ENCODE measurements around the gene ARHGDIG.

The ARHGDIG gene

DNA sequence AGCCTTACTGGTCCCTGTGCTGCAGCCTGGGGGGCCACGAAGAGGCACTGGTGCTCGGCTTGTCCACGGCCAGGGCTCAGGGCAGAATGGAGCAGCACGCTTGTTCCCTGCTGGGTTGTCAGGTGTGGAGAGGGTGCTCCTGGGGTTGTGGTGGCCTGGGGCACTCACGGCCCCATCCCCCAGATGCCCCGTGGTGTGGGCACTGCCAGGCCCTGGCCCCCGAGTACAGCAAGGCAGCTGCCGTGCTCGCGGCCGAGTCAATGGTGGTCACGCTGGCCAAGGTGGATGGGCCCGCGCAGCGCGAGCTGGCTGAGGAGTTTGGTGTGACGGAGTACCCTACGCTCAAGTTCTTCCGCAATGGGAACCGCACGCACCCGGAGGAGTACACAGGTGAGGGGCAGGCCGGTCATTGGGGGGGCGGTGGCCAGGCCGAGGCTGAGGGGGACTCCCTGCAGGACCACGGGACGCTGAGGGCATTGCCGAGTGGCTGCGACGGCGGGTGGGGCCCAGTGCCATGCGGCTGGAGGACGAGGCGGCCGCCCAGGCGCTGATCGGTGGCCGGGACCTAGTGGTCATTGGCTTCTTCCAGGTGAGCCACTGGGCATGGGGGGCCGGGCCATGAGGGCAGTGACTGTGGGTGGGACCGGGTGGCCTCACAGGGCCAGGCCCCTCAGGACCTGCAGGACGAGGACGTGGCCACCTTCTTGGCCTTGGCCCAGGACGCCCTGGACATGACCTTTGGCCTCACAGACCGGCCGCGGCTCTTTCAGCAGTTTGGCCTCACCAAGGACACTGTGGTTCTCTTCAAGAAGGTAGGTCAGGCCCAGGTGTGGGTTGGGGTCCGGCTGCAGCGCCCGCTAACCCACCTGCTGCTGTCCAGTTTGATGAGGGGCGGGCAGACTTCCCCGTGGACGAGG lies 4.1 kb downstream of the ARHGDIG start:
- no peaks in the 10 kb centered on the region for H3K27me3 Mint-ChIP-seq
- no peak overlapping the region for H3K27ac Mint-ChIP-seq
- H3K9me3 Mint-ChIP-seq = no peaks in the 10 kb centered on the region
- peaks cover 7% of the 10 kb centered on the region for H3K36me3 Mint-ChIP-seq
- H3K4me1 Mint-ChIP-seq = no peaks in the 10 kb centered on the region
- no peak overlapping the region for H3K4me3 Mint-ChIP-seq

DNA sequence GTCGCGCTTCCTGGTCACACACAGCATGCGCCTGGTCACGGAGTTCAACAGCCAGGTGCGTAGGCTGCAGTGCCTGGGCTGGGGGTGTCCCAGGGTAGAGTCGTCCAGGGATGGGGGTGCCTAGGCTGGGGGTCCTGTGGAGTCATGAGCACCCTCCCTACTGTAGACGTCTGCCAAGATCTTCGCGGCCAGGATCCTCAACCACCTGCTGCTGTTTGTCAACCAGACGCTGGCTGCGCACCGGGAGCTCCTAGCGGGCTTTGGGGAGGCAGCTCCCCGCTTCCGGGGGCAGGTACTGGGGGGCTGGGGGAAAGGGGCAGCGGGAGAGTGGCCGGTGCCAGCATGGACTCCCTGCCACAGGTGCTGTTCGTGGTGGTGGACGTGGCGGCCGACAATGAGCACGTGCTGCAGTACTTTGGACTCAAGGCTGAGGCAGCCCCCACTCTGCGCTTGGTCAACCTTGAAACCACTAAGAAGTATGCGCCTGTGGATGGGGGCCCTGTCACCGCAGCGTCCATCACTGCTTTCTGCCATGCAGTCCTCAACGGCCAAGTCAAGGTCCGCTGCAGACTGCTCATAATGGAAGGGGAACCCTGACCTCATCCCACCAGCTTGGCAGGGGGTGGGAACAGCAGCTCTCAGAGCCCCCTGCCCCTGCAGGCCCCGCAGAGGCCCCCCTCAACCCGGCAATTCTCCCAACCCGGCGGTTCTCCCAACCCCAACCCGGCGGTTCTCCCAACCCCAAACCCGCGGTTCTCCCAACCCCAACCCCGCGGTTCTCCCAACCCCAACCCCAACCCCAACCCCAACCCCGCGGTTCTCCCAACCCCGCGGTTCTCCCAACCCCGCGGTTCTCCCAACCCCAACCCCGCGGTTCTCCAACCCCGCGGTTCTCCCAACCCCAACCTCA lies 5.0 kb downstream of the ARHGDIG start:
- H3K4me1 Mint-ChIP-seq = no peaks in the 10 kb centered on the region

DNA sequence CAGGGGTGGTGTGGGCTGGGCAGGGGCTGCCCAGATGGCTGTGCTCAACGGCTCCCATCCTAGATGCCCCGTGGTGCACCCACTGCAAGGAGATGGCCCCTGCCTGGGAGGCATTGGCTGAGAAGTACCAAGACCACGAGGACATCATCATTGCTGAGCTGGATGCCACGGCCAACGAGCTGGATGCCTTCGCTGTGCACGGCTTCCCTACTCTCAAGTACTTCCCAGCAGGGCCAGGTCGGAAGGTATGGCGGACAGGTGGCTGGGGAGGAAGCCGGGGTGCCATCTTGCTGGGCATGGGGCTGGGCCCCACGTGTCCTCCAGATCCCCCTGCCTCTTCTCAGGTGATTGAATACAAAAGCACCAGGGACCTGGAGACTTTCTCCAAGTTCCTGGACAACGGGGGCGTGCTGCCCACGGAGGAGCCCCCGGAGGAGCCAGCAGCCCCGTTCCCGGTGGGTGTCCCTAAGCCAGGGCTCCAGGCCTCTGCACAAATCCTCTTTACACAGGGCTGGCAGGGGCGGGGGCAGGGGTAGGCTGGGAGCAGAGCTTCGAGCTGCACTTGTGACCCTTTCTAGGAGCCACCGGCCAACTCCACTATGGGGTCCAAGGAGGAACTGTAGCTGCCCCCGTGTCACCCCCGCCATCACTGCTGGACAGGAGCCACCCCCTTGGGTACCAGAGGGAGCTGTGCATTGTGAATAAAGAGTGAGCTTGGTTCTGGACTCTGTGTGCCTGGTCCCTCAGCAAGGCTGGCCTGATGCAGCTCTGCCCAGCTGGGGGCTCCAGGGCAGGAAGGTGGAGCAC lies 6.3 kb downstream of the ARHGDIG start:
- Mint-ChIP-seq H3K27ac (no peak overlapping the region), H3K9me3 (no peaks in the 10 kb centered on the region), H3K27me3 (no peaks in the 10 kb centered on the region), H3K36me3 (peaks cover 7% of the 10 kb centered on the region), H3K4me1 (no peaks in the 10 kb centered on the region), H3K4me3 (no peak overlapping the region)

More for the DNA sequence above, 5.0 kb downstream of the ARHGDIG start:
- H3K27me3 Mint-ChIP-seq = no peaks in the 10 kb centered on the region
- no peak overlapping the region for H3K27ac Mint-ChIP-seq
- H3K9me3 Mint-ChIP-seq = no peaks in the 10 kb centered on the region
- H3K36me3 Mint-ChIP-seq = peaks cover 7% of the 10 kb centered on the region
- no peak overlapping the region for H3K4me3 Mint-ChIP-seq

DNA sequence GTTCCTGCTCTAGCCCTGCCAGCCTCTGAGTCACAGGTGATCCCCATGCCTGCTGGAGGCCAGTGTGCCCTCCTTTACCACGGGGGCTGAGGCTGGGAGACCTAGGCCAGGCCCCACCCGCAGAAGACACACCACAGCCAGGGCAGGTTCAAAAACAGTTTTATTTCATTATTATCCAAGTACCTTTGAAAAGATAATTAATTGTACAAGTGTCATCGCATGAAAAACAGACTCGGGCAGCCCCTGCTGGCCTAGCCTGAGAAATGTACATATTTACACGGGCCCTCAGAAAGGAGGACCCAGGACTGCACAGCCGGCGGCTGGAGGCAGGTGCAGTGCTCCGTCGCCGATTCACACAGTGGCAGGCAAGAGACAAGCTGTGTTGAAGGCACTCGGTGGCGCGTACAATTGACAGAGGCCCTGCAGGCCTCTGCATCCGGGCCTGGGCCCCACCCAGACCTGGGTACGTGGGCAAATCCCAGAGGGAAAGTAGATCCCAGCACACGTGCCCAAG lies 7.0 kb downstream of the ARHGDIG start:
- H3K4me3 Mint-ChIP-seq = no peak overlapping the region
- no peaks in the 10 kb centered on the region for H3K27me3 Mint-ChIP-seq
- H3K9me3 Mint-ChIP-seq = no peaks in the 10 kb centered on the region
- H3K4me1 Mint-ChIP-seq = no peaks in the 10 kb centered on the region
- no peak overlapping the region for H3K27ac Mint-ChIP-seq
- H3K36me3 Mint-ChIP-seq = peaks cover 7% of the 10 kb centered on the region

DNA sequence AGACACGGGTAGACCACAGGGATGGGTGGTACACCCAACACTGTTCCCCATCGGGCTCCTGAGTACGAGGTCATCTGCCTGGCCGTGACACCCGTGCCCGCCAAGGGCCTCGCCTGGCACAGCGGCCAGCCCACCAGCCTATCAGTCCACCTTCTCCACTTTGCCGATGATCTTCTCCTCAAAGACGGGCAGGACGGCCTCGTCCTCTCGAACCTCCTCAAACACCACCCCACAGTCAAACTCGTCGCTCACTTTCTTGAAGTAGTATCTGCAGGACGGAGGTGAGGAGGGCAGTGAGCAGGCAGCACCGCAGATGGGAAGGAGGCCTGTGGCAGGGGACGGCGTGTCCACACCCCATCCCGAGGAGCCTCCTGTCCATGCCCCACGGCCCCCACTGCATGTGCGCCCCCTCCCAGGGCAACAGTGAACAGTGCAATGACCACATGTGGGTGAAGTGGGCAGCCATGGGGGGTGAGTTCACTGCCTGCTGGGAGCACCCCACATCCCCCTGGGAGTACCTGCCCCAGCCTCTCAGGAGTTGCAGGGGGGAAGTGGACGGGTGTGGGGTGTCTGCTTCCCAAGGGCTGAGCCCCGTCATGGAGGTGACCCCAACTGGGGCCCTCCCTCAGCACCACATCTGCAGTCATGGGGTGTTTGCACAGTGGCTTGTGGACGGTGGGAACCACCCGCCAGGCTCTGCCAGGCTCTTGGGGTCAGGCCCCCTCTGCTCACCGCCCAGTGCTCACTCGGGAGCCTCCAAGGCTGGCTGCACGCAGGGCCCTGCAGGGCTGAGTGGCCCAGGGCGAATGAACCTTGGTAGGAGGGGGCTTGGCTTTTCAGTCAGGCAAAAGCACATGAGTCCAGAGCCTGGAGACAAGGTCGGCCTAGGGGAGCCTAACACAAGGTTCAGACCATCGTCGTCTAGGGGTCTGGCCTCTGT lies 7.9 kb downstream of the ARHGDIG start:
- no peak overlapping the region for H3K4me3 Mint-ChIP-seq
- no peak overlapping the region for H3K27ac Mint-ChIP-seq
- H3K27me3 Mint-ChIP-seq = no peaks in the 10 kb centered on the region
- H3K9me3 Mint-ChIP-seq = no peaks in the 10 kb centered on the region
- no peaks in the 10 kb centered on the region for H3K4me1 Mint-ChIP-seq
- peaks cover 9% of the 10 kb centered on the region for H3K36me3 Mint-ChIP-seq

DNA sequence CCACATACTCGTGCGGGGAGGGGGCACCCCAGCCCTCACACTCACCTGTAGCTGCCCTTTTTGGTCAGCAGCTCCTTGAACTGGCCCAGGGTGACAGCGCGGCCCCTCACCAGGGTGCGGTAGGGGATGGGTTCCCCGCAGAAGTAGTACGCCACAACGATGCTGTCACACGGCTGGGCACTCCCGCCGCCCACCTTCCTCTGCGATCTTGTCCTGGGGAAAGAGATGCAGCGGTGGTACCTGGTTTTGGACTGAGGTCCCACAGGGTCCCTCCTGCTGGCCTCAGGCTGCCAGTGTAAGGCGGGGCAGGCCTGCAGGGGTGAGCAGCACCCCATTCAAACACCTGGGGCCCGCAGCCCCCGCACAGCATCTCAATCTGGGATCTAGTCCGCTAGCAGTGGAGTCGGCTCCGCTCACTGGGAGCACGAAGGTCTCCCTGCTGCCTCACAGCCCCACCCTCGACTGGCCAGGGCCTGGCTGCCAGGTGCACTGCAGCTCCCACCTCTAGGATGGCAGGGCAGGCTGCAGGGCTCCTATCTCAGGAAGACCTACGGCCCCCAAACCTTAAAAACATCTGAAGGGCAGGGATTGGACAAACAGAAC lies 9.1 kb downstream of the ARHGDIG start:
- Mint-ChIP-seq H3K27me3 (no peaks in the 10 kb centered on the region), H3K4me3 (no peak overlapping the region), H3K27ac (no peak overlapping the region), H3K36me3 (peaks cover 9% of the 10 kb centered on the region), H3K4me1 (no peaks in the 10 kb centered on the region), H3K9me3 (no peaks in the 10 kb centered on the region)

DNA sequence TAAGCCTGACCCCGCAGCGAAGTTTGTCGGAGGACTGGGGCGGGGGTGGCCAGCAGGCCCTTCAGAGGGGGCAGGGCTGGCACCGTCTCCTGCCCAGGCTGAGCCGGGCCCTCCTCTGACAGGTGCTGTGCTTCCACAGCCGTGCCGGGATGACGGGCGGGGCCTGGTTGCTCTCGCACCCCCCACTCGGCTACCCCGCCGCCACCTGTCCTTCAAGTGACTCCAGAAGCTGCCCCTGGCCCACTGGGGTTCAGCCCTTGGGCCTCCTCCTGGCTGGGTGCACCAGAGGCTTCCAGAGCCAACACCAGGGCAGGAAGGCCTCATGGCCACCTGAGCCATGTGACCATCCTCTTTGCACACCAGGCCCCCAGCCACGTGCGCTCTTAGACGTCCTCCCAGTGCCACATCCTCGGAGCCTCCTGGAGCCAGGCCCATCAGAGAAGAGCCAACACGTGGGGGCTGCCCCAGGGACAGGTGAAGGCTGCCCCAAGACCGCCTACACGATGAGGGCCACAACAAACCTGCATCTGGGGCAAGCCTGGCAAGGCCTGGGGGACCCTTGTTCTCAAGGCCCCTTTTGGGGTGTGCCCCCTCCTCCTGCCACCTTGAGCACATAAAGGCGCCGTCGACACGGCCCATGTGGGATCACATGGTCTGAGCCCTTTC lies 9.8 kb downstream of the ARHGDIG start:
- Mint-ChIP-seq H3K36me3 (peaks cover 9% of the 10 kb centered on the region), H3K9me3 (no peaks in the 10 kb centered on the region), H3K4me3 (no peak overlapping the region), H3K27me3 (no peaks in the 10 kb centered on the region), H3K27ac (no peak overlapping the region), H3K4me1 (no peaks in the 10 kb centered on the region)

DNA sequence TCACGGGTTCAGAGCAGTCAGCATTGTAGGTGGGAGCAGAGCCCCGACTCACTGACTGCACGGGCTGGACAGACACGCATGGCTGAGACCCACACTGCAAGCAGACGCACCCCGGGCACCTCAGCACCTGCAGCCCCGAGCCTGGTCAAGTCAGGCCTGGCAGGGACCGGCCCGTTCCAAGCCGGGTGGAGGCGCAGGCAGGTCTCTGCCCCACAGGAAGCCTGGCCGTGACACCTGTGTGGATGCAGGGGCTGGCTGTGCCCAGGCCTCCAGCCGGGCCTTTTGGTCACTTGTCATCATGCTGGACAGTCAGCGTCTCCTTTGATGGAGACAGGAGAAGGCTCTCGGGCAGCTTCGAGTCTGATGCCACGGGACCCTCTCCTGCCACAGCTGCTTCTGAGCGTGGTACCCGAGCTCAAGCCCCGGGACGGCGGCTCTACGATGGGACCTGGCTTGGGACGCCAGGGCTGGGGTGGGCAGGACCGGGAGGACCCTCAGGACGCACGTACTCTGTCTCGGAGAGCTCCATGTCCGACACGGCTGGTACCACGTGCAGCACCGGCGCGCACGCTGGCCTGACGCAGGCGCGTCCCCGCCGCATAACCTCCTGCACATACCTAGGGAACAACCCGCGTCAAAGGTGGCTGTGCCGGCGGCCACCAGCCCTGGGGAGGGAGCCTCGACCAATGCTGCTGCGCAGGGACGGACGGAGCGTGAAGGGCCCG lies 10.5 kb downstream of the ARHGDIG start:
- Mint-ChIP-seq H3K9me3 (no peaks in the 10 kb centered on the region), H3K4me3 (no peak overlapping the region), H3K27me3 (no peaks in the 10 kb centered on the region), H3K36me3 (peaks cover 9% of the 10 kb centered on the region), H3K27ac (no peak overlapping the region), H3K4me1 (no peaks in the 10 kb centered on the region)

DNA sequence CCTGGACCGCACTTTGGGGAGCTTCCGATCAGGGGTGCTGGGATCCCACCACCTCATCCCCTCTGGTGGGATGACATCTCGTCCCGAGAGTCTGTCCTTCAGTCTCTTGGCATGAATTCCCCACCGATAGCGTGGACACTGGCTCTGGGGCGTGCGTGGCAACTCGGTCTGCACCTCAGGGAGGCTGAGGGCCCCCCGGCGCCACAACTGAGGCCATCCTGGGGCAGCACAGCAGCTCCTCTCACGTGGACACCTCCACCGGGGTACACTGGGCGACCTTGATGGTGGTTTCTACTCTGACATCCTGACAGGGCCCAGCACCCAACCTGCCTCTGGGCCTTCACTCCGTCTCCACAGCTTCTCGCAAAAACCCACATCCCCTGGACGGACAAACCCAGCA lies 11.1 kb downstream of the ARHGDIG start:
- H3K4me3 Mint-ChIP-seq = no peak overlapping the region
- no peak overlapping the region for H3K27ac Mint-ChIP-seq
- no peaks in the 10 kb centered on the region for H3K27me3 Mint-ChIP-seq
- no peaks in the 10 kb centered on the region for H3K9me3 Mint-ChIP-seq
- peaks cover 6% of the 10 kb centered on the region for H3K36me3 Mint-ChIP-seq
- no peaks in the 10 kb centered on the region for H3K4me1 Mint-ChIP-seq

DNA sequence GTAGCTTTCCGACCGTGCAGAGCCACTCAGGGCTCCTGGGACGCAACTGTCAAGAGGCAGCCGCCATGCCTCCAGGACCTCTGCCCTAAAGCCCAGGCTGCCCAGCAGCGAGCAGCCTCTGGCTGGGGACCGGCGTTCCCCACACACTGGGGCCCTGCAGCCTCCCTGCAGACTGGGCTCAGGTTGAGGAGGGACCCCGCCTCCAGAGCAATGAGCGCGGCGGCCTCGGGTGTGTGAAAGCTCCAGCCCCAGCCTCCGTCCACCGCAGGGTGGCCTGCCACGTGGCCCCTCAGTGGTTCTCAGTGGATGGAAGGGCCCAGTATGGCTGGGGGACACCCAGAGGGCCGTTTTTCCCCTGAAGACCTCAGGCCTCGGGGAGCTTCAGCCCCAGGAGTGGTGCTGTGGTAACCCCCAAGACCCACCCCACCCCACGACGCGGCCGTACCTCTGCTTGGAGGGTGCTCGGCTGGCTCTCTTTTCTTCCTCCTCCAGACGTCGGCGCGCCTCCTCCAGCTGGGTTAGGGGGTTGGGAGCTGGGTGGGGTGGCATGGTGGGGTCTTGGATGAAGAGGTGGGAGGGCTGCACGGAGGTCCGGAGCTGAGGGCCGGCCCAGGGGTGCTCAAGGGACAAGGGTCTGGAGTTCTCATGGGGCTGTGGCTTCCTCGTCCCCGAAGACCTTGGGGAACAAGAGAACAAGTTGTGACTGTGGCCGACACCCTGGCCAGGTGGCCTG lies 12.8 kb downstream of the ARHGDIG start:
- H3K9me3 Mint-ChIP-seq = no peaks in the 10 kb centered on the region
- peaks cover 2% of the 10 kb centered on the region for H3K36me3 Mint-ChIP-seq
- no peaks in the 10 kb centered on the region for H3K27me3 Mint-ChIP-seq
- H3K27ac Mint-ChIP-seq = no peak overlapping the region
- H3K4me3 Mint-ChIP-seq = no peak overlapping the region
- H3K4me1 Mint-ChIP-seq = no peaks in the 10 kb centered on the region

DNA sequence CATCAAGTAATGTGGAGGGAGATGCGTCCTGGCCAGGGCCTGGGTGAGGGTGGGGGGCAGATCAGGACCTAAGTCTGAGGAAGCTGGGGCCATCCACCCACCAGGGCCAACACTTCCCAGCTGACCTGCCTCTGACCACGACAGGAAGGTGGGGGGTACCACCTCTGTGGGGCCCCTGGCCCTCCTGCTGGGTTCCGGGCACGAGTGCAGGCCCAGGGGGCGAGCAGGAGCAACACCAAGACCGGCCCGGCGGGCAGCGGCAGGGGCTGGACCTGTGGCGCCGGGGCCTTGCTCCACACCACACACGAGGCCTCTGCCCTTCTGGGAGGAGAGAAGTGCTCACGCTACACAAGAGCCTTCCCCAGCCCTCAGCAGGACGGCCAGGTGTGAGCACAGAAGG lies 15.9 kb downstream of the ARHGDIG start:
- Mint-ChIP-seq H3K27me3 (no peaks in the 10 kb centered on the region), H3K27ac (no peak overlapping the region), H3K4me1 (no peaks in the 10 kb centered on the region), H3K4me3 (no peak overlapping the region), H3K36me3 (peaks cover 2% of the 10 kb centered on the region), H3K9me3 (no peaks in the 10 kb centered on the region)

DNA sequence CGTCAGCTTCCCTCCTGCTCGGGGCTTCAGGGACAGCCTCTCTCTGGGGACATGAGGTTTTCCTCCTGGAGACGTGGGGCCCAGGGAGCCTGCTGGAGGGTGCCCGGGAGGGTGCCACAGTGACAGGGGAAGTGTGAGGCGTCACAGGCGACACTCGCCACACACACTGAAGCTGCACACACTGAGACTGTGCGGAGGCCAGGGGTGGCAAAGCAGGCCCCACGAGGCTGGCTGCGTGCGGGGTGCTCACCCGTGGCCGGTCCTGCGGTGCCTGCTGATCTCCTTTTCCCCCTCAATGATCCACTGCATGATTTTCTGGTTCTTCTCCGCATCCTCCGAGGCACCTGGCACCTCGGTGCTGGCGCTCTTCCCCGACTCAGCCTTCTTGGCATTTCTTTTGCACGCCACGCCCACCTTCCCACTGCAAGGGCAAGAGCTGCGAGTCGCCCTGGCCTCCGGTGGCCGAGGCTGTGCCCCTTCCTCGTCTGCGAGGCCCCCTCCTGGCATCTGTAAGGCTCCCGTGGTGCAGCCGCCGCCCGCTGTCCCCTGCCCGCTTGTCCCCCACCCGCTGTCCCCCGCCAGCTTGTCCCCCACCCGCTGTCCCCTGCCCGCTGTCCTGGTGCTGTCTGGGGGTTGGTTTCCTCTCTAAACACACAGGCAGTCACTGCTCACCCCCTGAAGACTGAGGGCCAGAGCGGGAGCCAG lies 16.6 kb downstream of the ARHGDIG start:
- H3K27ac Mint-ChIP-seq = no peak overlapping the region
- H3K36me3 Mint-ChIP-seq = peaks cover 2% of the 10 kb centered on the region
- H3K27me3 Mint-ChIP-seq = no peaks in the 10 kb centered on the region
- no peaks in the 10 kb centered on the region for H3K9me3 Mint-ChIP-seq
- no peak overlapping the region for H3K4me3 Mint-ChIP-seq
- no peaks in the 10 kb centered on the region for H3K4me1 Mint-ChIP-seq

All from activated naive CD4-positive, alpha-beta T cell treated with anti-CD3 and anti-CD28 coated beads, Interleukin-2, amount 50 U/mL, for 24 hours (primary cell).